GM19372 (cell line): ENCODE results near the gene PLXNC1.

Experiments
- ATAC-seq: cut with Tn5 transposase; IDR thresholded peaks from one replicate; pipeline ENCODE4 v1.9.1; 2021; ENCODE audit warnings: mild to moderate bottlenecking, low read depth, moderate library complexity; ENCODE audit not compliant: unreplicated experiment

Gene PLXNC1

DNA sequence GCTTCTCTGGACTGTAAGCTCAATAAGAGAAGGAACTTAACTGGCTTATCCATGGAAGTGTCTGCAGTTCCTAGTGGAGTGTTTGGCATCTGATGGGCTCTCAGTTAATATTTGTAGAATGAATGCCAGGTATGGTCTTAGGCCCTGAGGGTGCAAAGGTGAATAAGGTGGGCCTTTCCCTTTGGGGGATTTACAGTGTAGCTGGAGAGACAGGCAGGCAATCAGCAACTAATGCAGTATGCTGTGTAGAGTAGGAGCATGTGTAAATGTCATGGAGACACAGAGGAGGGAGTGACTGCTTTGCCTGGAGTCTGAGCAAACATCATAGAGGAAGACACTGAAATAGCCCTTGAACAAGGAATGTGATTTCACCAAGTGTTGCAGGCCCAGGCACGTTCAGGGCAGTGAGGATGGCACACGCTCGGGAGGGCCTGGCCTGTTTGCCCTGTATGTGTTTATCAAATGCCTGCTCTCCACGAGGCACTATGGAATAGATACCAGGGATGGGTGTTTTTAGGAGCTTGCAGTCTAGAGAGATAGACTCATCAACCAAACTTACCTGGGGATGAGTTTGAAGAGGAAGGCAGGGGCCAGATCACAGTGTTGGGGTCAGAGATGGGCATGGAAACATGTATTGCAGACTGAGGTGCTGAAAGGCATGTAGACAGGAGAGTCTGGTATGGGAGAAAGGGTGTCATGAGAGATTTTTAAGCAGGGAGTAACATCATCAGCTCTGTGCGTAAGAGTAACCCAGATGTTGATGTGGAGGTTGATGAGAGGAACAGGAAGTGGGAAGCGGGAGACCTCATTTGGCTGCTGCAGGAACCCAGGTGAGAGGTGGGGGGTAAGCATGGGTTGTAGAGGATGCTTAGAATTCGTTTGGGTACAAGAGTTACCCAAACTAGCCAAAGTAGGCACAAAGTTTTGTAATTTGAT, 54.1 kb downstream of the PLXNC1 start:
- ATAC-seq: no peak

DNA sequence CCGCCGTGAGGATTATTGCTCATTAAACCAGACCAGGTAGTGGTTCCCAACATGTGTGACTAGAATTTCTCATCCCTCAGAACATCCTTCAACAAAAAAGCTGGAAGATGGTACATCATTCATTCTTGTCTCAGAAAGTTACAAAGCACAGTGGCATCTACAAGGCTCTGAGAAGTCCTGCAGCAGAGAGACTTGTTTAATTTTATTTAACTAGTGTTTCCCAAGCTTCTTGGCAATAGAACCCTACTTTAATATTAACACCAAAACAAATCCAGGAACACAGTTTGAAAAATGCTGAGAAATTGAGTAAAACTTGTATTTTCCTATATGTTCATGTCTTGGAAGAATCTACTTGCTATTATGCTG, 54.8 kb downstream of the PLXNC1 start:
- no peak for ATAC-seq

DNA sequence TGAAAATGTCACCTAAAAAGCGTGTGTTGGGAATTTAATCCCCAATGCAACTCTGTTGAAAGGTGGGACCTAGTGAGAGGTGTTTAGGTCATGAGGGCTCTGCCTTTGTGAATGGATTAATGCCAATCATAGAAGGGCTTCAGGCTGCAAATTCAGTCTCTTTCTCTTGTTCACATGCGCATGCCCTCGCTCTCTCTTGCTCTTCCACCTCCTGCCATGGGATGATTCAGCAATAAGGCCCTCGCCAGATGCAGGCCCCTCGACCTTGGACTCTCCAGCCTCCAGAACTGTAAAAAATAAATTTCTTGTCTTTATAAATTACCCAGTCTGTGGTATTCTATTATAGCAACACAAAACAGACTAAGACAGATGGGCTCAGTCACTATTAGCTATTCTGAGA, 55.4 kb downstream of the PLXNC1 start:
- ATAC-seq: no peak

DNA sequence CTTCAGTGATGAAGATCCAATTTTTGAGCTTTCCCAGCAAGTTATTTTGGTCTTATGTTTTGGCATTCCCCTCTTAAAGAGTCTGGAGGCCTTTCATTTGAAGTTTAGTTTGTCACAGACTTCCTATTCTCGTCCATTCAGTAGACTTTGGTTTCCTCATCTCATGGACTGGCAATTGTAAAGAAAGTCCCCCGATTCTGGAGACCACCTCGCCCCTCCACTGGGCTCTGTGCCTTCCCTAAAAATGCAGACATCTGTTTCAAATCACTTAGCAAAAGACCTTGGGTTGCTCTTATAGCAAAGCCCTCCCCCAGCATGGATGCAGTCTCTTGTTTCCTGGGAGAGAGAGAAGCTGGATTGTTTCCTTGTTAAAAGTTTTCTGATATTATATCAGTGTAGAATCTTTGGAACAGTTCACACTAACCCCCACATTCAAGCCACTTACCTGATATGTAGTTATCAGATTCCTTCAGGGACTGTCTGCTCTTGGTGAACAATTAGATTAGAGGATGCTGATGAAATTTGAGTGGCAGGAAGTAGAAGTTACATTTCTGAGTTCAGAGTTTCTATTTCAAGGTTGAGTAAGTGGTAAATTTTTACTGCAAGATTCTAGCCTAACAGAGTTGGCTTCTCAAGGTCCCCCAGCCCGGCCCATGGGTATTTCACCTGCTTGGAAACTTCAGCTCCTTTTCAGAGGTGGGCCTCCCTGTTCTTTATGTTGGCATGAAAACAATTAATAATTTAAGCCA, 56.3 kb downstream of the PLXNC1 start:
- ATAC-seq: no peak

DNA sequence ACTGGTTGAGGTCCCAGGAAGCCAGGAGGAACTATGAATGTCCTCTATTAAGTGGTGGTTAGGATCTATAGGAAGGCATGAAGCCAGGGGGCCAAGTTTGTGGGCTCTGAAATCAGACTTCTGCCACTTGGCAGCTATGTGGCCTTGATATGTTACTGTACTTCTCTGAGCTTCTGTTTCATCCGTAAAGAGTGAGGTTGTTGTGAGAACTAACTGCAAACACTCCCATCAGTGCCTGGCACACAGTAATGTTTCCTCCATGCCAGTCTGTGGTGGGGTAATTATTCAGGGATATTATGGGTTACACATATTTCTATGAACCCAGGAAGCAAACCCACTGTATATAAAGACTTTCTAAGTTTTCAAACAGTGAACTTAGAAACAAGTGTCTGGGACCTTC, 57.4 kb downstream of the PLXNC1 start:
- no peak for ATAC-seq

DNA sequence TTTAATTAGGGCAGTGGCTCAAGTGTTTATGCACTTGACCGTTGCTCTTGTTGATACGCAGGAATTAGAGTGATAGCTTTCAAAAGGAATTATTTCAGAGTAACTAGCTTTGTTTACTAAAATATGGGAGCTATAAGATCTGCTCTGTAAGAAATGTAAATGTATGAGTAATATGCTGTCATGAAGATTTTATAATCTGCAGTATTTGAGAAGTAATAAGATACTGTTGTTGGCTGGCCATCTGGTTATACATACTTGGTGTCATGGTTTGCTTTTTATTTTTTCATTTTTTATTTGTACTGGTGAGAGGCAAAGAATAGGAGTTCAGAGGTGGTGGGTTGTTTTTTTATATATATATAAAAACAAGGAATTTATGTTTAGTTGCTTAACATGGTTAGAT, 58.5 kb downstream of the PLXNC1 start:
- no peak for ATAC-seq

DNA sequence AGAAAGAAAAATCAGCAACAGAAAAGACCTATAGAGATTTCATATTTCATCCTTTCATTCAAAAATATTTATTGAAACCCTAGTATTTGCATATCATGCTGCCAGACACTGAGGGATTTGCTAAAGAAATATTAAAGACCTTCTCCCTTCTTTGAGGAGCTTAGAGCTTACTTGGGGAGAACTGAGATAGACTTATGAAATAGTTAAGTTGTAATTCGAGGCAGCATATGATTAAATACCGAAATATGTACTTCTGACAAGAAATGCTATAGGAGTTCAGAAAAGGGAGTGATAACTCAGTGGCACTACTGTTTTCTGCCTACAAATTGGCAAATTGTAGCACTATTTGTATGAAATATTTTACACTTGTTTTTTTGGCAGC, 59.1 kb downstream of the PLXNC1 start:
- no peak for ATAC-seq

DNA sequence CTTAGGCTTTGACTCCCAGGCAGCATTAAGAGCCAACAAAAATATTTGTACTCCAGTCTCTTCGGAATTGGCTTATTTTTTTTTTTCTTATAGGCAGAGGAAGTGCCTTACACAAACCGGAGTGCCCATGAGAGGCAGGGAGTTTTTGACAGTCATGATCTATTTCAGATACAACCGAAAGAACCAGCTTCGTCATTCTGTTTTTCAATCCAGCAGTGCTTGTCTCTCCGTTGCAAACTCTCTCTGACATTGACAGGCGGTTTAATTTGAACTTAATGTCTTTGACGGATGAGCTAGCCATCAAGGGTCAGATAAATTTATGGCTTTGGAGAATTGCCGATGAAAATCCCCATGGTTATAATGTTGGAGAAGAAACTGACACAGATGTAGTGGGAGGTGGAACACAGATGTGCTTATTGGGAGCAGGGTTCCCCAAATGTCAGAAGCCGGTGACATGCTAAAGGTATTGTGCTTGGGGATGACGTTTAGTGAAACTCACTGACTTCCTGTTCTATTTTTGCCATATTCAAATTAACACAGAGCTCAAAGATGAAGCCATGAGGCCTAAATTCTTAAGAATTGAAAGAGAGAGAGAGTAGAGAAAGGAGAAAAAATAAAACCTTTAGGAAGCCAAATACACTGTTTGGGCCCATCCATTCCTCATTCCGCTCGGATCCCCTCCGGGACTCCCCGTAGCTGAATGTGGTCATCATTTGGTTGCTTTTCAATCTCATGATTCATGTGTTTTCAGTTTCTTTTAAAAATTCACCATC, 59.7 kb downstream of the PLXNC1 start:
- ATAC-seq: peak; percentile 78

DNA sequence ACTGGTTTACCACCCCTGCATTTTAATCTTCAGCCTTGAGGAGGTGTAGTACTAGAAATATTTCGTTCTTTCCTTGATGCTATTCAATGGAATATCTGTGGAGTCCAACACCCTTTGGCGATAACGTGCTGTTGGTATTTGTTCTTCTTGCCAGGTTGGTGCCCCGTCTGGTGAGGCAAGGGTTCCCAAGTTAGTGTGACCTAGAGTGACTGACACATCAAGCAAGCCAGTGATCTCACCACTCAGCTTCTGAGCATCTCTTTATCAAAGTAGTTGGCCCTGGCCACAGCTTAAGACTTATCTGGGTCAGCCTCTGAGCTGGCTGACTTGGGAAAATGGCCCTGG, 60.2 kb downstream of the PLXNC1 start:
- ATAC-seq: peak; percentile 30

GRCh38 chr12:94209240-94209639, 60.9 kb downstream of the PLXNC1 start:
- no peak for ATAC-seq

DNA sequence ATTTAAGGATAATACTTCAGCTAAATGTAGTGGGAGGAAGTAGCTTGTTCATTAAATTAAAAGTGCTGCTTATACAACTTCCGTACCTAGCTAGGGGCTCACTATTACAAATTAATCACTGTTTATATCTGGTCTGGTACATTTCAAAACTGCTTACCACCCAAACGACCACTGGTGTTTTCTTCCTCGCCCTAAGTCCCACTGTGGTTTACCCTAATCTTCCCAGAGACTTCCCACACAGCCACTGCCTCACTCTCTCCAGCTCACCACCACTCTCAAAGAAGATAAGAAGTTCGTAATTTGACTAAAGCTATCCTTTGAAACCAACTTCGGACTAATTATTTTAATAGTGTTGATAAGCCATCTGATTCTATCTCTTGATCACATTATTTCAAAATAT, 62.6 kb downstream of the PLXNC1 start:
- ATAC-seq: no peak

DNA sequence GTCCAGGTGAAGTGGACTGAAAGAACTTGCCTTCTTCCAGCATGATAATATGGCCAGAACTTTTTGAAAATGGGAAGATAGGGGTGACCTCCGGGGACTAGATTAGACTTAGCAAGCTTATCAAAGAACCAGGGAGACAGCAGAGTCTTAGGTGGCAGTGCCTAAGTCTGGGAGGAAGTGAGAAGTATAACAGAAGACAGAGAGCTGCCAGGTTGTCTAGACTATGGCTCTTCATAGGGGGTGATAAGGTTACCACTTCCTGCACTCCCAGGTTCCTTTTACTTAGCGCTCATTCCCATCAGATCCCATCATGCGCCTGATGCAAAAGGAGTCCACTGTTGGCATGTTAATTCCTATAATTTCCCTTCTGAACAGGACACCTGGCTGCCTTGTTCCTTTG, 69.9 kb downstream of the PLXNC1 start:
- ATAC-seq: no peak

GRCh38 chr12:94219622-94220302, 71.4 kb downstream of the PLXNC1 start:
- ATAC-seq: no peak

GRCh38 chr12:94220804-94221203, 72.4 kb downstream of the PLXNC1 start:
- ATAC-seq: no peak

DNA sequence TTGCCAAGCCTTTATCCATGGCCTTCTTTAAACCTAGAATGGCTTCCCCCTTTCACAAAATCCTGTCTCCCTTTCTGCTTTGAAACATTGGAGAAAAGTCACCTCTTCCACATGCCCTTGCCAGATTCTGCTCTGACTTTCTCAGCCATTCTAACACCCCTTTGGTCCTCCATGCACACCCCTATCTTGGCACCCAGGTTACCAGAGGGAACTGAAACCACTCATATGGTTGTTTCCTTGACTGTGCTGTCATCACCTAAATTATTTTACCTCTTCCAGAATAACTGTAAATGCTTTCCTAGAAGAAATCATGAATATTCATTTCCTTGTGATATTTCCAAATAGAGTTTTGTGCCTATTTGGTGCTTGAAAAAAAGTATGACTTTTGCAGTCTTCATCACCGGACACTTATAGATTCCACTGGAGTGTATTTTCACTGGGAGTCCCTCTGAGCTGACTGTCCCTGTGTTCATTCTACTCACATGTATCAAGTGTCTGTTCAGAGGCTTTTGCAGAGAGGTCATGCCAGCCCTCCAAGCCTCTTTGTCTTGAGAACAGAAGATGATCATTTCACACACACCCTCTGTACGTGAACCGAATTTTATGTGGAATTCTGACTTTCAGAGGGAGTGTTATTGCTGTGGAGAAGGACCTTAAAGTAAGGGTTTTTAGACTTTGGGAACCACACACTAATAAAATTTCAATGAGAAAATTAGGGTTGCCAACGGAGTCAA, 74.1 kb downstream of the PLXNC1 start:
- ATAC-seq: no peak

- no peak for ATAC-seq
Measured at GRCh38 chr12:94223842-94224241, 75.5 kb downstream of the PLXNC1 start.

- no peak for ATAC-seq
Measured at GRCh38 chr12:94225506-94225905, 77.1 kb downstream of the PLXNC1 start.

- no peak for ATAC-seq
Measured at GRCh38 chr12:94225947-94226630, 77.7 kb downstream of the PLXNC1 start.

- ATAC-seq: no peak
Measured at GRCh38 chr12:94227066-94227465, 78.7 kb downstream of the PLXNC1 start.
